GM06990 (cell line): ENCODE measurements around the gene DNM1.

Source experiments
- DNase-seq: peaks from one replicate; pipeline ENCODE4 v3.0.0-alpha.2; 2011; ENCODE audit not compliant: insufficient read length; ENCODE audit errors: extremely low read depth
- H3K27me3 ChIP-seq: replicated peaks from 2 replicates; pipeline ENCODE4 v1.6.0; 2011; ENCODE audit warnings: low read length; ENCODE audit not compliant: control insufficient read depth, insufficient read depth
- H3K36me3 ChIP-seq: 2 replicates; pipeline ENCODE4 v1.5.1; 2011; ENCODE audit warnings: low read length; ENCODE audit not compliant: control insufficient read depth, insufficient read depth
- H3K4me3 ChIP-seq: replicated peaks from 2 replicates; pipeline ENCODE4 v1.5.1; 2011; ENCODE audit warnings: low read depth, mild to moderate bottlenecking, control low read depth, low read length
- CTCF ChIP-seq: IDR thresholded peaks from 2 replicates; pipeline ENCODE4 v1.5.1; 2011; ENCODE audit warnings: low read length, control low read depth, mild to moderate bottlenecking, inconsistent platforms; ENCODE audit not compliant: insufficient read depth, poor library complexity, severe bottlenecking

The DNM1 gene

DNA sequence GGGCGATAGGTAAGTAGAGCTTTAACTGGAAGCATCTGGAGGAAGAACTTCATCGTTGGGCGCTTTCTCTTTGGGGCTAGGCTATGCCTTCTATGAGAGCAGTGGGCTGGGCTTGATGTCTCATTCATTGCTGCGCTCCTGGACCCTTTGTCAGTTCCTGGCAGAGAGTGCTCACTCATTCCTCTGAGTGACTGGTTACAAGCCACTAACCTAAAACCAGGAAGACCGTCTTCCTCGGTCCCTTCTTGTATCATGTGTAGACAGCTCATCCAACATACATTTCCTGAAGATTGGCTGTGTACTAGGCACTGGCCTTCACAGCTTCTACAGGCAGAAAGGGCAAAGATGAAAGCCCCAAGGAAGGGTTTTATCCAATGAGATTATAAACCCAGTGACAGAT lies 79.3 kb downstream of the DNM1 start:
- TF ChIP-seq CTCF, result no peak
- no peak for DNase-seq
- H3K4me3 ChIP-seq, result no peak overlapping the region
- no peaks in the 10 kb centered on the region for H3K27me3 ChIP-seq
- peaks cover 6% of the 10 kb centered on the region for H3K36me3 ChIP-seq

GRCh38 chr9:128285033-128285784 lies 82.0 kb downstream of the DNM1 start:
- TF ChIP-seq CTCF, result no peak
- DNase-seq, result no peak
- Histone ChIP-seq H3K4me3 (no peak overlapping the region), H3K27me3 (no peaks in the 10 kb centered on the region), H3K36me3 (peaks cover 9% of the 10 kb centered on the region)

DNA sequence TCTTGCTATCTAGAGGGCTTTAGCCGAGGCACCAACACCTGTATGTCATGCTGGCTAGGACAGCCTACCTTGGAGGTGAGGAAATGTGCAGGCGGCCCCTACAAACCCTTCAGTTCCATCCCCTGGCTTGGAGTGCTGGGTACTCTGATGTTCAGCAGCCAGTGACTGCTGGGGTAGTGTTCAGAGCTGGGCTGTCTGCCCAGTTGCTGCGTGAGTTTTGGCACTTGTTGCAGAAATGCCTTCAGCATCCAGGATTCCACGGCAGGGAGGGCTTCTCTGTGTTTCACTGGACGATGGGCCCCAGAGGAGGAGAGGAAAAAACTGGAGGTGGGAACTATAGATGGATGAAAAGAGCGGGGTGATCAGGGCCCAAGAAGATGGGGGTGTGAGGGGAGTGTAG lies 83.3 kb downstream of the DNM1 start:
- Histone ChIP-seq H3K4me3 (no peak overlapping the region), H3K36me3 (peaks cover 9% of the 10 kb centered on the region), H3K27me3 (no peaks in the 10 kb centered on the region)
- no peak for TF ChIP-seq CTCF
- no peak for DNase-seq

DNA sequence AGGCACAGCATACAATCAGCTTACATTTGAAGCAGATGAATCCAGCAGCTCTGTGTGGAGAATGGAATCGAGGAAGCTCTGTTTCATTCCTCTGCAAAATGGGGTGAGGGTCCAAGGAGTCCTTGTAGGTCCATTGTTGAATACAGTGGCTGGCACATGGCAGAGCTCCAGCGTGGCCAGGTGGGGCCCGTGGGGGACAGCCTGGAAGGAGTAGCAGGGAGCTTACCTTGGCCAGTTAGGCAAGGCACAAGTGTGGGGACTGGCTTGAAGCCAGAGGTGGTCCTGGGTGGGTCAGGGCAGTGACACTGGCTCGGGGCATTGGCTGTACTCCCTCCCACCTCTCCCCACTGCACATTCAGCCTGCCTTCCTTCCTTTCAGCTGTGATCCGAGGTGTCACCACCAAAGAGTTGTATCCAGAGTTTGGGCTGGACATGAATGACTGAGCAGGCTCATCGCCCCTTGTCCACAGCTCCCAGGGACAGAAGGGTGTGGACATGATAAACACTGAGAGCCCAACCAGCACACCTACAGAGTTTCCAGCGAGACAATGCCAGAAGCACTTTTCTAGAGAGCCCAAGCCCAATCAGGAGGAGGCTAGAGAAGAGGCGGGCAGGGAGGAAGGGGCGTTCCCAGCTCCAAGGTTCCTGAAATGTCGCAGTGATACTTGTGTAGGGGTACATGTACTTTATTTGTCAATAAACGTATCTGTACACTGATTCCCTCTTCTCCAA lies 85.3 kb downstream of the DNM1 start:
- Histone ChIP-seq H3K36me3 (peaks cover 9% of the 10 kb centered on the region), H3K27me3 (no peaks in the 10 kb centered on the region)
- DNase-seq, result no peak

GRCh38 chr9:128292009-128292408 lies 88.8 kb downstream of the DNM1 start:
- H3K4me3 ChIP-seq, result no peak overlapping the region
- no peak for TF ChIP-seq CTCF
- H3K36me3 ChIP-seq, result peaks cover 3% of the 10 kb centered on the region; the same call in 1 of the 2 replicates
- no peak for DNase-seq
- H3K27me3 ChIP-seq, result no peaks in the 10 kb centered on the region

More for the DNA sequence above, 85.3 kb downstream of the DNM1 start:
- no peak overlapping the region for H3K4me3 ChIP-seq
- no peak for TF ChIP-seq CTCF
